GDM1 (cell line): ENCODE measurements around the gene FAM204A.

Experiments used
- DNase-seq: peaks from one replicate; lab custom pipeline; 2025; lab: John Stamatoyannopoulos, UW

The FAM204A gene

DNA sequence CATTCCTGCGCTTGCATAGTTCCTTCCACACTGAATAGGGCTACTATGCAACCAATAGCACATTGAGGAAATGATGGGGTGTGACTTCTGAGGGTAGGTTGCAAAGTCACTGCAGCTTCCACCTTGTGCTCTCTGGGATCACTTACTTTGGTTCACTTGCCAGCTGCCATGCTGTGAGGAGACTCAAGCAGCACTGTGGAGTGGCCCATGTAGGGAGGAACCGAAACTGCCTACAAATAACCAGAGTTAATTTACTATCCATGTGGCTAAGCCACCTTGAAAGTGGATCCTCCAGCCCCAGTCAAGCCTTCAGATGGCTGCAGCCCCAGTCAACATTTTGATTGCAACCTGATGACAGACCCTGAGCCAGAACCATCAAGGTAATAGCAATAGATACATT is 64.3 kb downstream of the FAM204A start:
- no peak for DNase-seq

DNA sequence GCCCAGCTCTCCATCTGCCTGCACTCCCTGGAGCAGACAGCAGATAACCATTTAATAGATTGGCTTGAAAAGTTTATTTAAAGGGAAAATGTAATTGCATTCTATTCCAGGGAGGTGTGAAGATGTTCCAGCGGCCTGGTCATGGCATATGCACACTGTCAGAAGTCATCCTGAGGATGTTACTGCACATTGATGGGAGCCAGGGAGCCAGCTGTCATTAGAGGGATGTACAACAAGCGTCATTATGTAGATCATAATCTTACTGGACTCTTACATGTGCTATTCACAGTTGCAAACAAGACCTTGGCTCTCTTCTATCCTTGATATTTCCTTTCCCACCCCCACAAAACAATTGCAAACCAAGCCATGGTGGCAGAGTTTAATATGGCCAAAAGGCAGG is 65.4 kb downstream of the FAM204A start:
- DNase-seq: no peak

DNA sequence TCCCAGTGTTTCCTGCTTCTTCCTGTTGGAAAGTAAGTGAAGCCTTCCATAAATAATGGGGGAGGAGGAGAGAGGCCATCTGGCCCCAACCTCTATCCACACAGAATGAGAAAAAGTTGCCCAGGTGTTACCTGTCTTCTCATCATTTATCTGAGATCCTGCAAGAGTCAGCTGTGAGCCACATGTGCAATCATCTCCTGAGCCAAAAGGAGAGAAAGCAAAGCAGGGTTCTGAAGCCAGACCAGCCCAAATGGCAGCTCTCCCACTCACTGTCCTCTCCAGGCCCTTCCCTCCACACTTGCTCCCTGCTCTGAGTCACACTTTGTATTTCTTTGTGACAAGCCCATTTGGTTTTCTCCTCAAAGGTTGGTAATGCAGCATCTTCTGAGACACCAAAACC is 65.9 kb downstream of the FAM204A start:
- no peak for DNase-seq

DNA sequence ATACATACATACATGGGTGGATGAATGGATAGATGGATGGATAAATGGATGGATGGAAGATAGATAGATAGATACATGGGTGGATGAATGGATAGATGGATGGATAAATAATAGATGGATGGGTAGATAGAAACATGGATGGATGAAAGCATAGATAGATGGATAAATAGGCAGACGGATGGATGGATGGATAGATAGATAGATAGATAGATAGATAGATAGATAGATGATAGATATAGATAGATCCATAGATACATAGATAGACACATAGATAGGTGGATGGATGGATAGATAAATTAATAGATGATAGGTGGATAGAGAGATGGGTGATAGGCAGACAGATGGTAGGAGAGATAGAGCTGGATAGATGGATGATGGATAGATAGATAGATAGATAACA is 68.5 kb downstream of the FAM204A start:
- DNase-seq: no peak

DNA sequence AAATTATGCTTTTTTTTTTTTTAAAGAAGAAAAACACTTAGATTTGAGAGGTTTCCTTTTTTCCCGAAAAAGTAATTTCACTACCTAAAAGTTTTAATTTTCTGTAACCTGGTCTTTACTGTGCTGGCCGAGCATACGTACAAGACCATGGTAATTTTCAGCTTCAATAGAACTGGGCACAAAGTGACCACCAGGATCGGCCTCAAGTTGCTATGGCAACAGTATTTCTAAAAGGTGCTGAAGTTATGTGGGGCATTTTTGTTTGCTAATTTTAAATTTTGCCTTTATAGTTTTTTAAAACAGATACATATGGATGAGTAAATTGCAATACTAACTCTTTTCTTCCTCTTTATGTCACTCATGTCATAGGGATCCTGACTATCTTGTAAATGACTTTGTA is 69.4 kb downstream of the FAM204A start:
- DNase-seq: no peak

DNA sequence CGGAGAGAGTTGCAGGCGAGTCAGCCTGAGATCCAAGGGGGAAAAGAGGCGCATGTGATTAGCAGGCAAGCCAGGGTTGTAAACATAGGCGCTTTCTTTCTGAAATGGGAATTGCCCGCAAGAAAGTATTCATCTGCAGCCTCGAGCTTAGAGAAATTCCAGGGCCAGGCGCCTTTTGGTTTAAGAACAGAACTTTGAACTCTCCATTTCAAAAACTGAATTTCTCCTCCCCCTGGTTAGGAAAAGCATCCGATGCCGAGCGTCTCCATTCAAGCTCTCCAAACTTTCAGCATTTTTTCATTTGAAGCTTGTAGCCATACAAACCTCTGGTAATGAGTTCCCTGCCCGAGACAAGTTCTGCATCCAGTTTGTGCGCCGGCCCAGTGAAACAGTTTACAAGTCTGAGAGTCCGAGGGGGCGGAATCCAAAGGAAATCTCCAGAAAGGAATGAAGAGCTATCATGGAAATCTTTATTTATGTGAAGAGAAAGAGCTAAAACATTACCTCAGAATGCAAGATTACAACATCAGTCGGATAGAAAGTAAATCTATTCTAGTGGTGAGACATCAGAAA is 69.9 kb downstream of the FAM204A start:
- DNase-seq: no peak

DNA sequence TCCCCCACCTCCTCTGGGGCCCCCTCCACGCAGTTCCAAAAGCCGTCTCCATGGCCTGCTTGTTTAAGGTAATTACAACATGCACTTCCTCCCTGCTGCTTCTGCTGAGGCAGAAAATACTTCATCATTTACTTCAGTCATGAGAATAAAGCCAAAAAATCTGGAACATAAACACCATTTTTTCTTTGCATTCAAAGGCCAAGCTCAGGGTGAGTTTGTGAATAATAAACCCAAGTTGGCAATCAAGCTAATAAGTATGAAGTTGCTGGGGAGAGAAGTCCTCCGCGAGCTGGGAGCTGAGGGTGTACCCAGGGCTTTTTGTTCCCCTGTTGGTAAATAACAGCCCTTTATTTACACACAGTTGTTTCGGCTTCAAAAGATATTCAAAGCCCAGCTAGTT is 70.5 kb downstream of the FAM204A start:
- DNase-seq: no peak

DNA sequence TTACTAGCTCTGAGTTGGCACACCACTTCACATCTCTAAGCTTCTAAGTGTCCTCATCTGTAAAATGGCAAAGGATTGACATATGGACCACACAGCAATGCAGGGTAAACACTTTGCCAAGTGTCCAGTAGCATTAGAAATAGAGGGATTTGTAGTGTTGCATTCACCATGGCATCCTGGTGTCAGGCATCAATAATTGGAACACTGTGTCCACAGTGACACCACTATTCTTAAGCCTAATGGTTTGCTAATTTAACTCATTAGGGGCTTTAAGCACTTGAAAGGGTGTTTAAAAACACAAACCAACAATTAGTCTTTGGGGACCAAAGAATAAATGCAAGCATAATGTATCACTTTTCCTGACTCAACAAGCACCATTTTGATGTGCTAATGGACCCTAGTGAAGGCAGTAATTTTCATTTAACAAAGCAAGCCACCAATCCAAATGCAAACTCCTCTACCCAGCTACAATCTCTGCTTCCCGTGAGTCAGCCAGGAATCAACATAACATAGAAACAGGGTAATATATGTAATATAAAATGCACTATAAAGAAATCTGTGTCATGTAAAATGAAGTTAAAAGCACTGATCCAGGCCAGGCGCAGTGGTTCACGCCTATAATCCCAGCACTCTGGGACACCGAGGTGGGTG is 75.9 kb downstream of the FAM204A start:
- DNase-seq: no peak

DNA sequence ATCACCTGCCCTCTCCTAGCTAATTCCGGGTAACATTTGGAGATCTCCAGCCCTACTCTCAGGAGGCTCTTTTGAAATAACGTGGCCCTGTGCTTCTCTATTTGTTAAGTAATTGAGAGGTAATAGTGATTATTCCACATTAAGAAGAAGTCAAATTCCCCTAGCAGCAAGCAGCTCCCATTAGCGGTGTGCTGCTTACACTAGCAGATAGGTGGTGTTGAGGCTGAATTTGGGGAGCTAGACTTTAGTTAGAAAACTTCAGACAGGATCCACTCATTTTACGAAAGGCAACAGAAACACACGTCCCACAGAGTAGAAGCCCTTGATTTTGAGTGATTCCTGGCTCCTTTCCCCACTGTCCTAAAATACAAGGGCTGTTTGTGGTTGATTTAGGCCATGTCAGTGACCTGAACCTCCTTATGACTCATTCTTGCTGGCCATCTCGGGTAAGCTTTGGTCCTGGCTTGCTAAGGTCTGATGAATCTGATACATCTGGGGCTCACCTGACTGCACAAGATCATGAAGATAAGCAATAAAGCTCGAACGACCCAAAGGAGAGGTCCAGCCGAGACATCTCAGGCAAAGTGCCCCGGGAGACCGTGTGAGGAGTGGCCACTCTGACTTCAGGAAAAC is 77.2 kb downstream of the FAM204A start:
- DNase-seq: no peak

DNA sequence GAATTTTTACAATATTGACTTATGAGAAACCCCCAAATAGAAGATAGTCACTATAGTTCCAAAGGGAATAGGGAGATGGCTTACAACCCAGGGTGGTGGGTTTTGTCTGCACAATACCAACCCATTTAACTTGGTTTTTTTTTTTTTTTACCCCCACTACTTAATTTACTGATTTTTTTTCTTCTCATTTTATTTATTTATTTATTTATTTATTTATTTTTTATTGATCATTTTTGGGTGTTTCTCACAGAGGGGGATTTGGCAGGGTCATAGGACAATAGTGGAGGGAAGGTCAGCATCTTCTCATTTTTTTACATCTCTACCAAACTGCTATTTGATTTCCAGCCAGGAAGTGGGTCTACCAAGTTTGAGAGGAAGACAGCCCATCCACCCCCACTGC is 77.9 kb downstream of the FAM204A start:
- DNase-seq: no peak

DNA sequence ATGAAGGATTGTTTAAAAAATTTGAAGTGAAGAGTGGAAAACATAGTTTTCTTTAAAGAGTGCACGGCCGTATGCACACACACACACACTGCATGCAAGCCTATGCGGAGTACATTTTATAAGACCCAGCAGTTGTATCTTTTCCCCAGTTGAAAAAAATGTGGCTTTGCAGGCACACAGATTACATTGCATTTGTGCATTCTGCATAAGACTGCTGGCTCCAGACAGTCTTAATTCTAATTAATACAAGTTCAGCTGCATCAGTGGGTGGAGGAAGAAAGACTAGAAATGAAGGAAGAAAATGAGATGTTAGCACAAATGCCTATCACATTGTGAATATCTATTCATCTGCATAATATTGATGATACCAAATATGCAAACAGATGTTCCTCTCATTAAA is 79.6 kb downstream of the FAM204A start:
- no peak for DNase-seq

DNA sequence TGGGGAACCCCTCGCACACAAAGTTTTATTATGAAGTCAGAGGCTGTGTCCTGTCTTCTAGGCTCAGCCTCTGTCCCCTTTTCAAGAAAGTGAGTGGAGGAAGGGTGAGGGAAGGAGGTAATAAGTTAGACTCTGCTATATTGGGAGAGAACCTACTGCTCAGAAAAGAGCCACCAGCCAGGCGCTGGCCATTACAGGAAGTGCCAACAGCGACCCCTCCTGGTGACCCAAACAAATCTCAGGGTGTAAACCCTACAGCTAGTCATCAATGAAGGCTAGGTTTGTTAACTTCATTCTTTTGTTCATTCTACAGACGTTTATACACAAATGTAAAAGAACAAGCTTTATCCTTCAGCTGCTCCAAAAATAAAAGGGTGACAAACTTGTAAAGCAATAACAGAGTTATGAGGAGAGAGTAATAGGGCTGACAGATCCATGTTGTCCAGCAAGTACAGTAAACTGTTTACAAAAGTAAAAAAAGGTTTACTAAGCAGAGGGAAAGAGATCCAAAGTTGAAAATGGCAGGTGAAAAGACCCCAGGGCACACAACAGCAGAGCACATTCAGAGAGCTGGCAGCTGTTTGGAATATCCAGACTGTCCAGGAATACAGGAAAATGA is 82.7 kb downstream of the FAM204A start:
- DNase-seq: no peak

DNA sequence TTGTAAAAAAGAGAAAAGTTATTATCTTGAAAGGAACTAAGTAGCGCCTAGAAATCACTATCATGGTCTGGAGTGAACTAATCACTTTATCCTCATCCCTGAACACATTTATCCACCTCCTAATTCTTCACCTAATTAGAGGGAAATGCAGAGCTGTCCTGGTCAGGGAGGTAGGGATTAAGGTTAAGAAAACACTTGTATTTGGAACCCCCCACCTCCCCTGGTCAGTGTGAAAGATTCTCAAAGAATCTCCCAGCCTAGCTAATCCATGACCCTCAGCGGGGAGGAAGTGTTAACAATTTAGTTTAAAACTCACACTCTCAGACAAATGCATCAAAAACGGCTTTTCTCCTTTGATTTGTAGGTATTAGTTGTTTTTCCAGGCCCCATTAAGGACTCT is 83.8 kb downstream of the FAM204A start:
- no peak for DNase-seq

DNA sequence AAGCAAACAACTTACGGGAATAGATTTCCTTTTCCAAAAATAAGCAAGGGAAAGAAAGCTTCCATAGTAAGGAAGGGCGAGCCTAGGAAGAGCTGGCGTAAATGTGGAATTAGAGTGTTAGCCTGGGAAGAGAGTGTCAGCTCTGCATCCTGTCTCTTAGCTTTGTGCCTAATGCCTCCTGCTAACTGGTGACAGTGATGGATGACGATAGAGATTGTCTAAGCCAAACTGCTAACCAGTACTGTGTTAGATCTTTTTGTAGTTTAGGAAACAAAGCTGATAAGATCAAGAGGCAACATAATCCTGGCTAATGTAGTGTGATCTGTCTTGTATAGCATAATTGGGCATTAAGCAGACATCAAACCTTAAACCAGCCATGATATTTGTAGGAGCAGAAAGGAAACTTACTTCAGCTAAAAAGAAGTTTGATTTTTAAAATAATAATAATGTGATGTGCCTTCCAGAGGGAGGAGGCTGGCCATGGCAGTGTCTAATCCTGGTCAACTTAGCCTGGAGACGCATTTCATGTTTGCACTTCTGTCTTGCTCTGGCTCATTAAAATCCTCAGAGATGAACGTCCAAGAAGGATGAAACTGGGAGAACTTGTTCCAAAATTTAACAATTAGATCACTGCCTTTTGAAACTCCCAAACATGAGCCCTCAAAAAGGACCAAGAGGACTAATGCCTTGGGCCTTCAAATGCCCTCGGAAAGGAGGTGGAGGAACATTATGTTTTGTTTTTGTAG is 85.1 kb downstream of the FAM204A start:
- no peak for DNase-seq

DNA sequence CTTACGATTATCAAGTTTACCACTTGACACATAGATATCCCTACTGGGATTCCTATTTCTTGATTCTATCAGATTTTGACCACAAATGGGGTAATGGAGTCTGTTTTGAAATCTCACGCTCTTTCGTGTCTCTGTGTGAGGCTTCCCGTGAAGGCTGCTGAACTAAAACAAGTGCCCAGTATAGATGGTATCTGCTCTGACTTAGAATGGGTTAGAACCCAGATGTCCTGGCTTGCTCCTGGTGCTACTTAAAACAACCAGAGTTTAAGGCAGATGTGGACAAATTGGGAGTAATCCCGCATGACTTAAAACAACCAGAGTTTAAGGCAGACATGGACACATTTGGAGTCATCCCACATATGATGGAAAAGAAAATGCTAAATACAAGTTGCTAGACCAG is 85.9 kb downstream of the FAM204A start:
- no peak for DNase-seq

DNA sequence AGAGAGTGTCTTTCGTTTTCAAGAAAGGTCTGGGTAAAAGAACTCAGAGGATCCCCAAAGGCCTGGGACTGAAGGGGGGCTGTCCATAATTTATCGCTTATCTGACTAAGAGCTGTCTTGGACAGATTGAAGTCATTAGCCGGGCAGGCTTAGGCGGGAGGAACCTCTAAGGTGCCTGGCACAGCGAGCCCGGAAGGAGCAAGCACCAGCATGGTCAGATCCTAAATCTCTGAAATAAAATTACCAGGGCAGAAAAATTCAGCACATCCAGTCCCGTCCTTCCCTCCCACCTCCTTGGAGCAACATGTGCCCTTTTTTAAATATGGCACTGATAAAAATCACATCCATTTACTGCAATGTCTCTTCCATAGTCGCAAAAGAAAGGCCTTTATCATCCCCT is 86.8 kb downstream of the FAM204A start:
- DNase-seq: no peak

DNA sequence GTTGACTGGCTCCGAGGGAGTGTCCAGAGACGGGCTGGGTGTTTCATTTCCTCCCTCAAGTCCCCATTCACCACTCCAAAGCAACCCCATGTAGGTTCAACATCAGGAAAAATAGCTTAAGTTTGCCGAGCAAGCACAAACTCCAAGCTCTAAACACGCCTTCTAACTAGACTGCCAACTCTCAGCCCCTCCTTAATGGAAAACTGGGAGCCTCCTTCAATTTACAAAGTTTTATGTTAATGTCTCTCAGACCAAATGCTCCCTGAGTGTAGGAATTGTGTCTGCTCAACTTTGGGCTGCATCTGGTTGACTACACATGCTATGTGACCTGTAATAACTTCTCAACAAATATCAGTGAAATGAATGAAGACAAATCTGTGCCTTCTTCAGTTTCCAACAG is 87.5 kb downstream of the FAM204A start:
- DNase-seq: no peak

DNA sequence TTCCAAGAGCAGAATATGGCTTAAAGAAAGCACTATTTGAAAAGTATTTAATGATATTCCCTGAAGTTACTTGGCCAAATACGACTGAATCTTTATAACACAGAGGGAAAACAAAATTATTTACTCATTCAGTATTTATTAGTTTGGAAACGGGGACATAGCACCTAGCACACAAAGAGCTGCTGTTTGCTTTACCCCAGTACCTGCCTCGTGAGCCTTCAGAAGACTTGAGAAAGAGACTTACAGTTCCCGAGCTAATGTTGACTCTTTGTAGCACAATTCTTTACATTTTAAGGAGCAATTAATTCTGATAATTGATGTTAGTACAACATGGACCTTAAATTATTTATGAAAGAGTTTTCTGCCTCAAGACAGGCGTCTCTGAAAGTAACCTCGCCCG is 88.7 kb downstream of the FAM204A start:
- no peak for DNase-seq

DNA sequence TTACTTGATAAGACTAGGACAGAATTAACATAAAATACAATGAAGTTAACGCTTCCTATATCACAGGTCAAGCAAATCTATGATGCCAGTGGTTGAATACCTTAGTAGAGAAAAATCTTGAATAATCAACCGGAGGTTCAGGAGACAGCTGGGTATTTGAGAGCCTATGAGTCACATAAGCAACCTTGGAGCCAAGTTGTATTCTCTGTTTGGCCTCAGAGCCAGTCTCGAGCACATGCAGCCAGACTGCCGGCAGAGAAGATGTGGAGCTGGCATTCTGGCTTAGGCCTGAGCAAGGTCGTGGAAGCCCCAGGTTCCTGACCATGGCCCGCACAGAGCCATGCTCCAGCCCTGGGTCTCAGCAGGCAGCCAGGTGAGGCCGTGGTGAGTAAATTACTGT is 90.3 kb downstream of the FAM204A start:
- DNase-seq: no peak

DNA sequence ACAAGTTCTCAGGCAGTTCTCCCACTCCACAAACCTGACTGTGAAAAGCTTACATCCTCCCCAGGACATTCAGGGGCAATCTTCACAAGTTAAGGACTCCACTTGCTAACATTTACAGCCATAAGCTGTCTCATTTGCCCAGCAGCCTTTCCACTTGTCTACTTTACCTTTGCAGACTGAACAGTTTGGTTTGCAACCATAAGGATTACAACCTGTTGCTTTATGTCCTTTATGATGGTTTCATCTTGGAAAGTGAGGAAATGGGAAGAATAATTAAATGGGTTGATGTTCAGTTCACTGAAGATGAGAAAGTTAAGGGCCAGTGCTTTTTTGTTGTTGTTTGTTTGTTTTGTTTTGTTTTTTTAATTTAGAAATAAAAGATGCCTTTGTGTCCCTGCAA is 92.4 kb downstream of the FAM204A start:
- no peak for DNase-seq
